Fibroblast of skin of right biceps (primary cell): Measurements from ENCODE around the gene HSPA12A.

Experiments
- DNase-seq: peaks from one replicate; pipeline ENCODE4 v3.0.0-alpha.2; 2013

HSPA12A gene

DNA sequence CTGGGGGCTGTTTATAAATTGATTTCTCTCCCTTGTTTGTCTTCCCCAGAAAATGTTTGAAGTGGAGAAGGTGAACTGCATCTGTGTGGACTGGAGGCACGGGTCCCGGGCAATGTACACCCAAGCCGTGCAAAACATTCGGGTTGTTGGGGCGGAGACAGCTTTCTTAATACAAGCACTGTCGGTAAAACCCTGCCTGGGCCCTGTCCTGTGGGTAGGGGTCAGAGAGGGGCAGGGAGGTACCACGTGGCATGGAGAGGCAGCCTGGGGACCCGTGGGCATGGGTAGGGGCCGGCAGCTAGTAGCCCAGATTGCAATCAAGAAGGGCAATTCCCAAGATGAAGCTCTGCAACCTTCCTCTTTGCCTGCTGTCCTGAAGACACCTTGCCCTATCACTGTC lies 115.6 kb downstream of the HSPA12A start:
- DNase-seq = no peak

DNA sequence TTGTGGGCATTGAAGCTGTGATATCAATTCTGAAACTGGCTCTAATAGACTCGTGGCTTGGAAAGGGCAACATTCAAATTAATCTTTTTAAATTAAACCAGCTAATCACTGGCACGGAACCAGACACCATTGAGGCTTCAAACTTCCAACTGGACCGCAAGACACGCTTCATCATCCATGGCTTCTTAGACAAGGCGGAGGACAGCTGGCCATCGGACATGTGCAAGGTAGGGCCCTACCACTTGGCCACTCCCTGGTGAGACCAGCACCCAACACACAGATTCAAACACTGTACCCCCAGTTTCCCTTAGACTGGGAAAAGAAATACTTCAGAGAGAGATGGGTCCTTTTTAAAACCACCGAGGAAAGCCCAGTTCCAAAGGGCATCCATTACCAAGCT lies 116.5 kb downstream of the HSPA12A start:
- no peak for DNase-seq

DNA sequence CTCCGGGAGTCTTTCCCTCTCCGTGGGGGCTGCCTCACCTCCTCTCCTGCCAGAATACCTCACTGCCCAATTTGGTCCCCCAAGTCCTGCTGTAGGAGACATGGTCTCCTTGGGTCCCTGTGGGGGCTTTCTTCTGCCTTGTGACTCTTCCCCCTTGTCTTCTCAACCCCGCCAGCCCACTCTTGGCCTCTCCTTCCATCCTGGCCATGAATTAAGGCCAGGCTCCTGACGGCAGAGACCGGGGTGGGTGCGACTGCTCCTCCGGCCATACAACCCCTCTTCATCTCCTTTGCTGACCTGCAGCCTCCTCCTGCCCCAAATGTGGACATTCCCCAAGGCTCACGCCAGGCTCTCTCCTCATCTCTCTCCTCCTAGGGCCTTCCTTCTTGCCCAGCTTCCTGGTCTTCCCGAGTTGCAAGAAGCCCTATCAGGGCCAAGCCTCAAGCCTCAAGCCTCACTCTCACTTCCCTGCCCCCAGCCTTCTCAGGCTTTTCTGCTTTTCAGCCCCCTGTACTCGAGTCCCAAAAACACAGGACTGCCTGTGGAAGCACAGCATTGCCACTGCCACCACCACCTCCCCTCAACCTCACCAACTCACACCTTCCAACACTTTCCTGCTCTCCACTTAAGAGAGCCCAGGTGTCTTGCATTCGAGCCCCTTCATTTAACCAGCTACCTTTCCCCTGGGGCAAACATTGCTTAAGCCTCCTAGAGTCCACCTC lies 120.3 kb downstream of the HSPA12A start:
- DNase-seq = no peak

DNA sequence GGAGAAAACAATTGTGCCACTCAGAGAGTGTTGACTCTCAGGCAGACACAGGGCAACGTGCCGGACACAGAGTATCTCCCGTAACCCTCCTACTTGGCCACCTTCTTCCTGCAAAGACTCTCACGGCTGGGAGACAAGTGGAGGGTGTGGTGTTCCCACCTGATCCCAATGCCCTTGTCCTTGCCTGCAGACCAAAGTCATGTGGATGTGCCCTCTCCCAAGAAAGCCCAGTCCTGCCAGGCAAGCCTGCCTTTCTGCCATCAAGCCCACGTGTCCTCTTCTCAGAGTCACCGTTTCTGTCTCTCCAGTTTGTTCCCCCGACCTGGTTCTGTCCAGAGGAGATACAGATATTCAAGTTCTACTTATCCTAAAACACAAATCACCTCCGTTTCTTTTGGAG lies 120.9 kb downstream of the HSPA12A start:
- no peak for DNase-seq
